EH (cell line): ENCODE measurements around the gene TSPAN16.
"Not testable (repeated sequence)": the region's sequence is repeated elsewhere in the genome, so short reads cannot be mapped to it uniquely, and the experiment has no call there.

ENCODE experiments used
- DNase-seq: peaks from one replicate; pipeline ENCODE4 v3.0.0-alpha.2; 2015; ENCODE audit warnings: low read depth

The TSPAN16 gene

GRCh38 chr19:11345122-11345803 is 49.3 kb downstream of the TSPAN16 start:
- no peak for DNase-seq

GRCh38 chr19:11346104-11346940 is 50.4 kb downstream of the TSPAN16 start, which contains the start of the genes CCDC159 and TMEM205:
Gene CCDC159, plus strand, starts transcription at chr19:11346519. Its CDS starts 88 bp downstream, at chr19:11346607.
Gene TMEM205, minus strand, starts transcription at chr19:11346268. Its CDS starts 649 bp downstream, at chr19:11345619.
- DNase-seq: peak; percentile 99

- DNase-seq: no peak
These were observed 51.6 kb downstream of the TSPAN16 start for GRCh38 chr19:11347546-11348039.

- DNase-seq: no peak
These were observed 53.2 kb downstream of the TSPAN16 start for GRCh38 chr19:11349171-11349570.

GRCh38 chr19:11354102-11354501 is 58.1 kb downstream of the TSPAN16 start:
- DNase-seq: not testable (repeated sequence)

GRCh38 chr19:11355160-11356073 is 59.5 kb downstream of the TSPAN16 start, which contains the start of gene PLPPR2:
Gene PLPPR2, plus strand, starts transcription at chr19:11355432. Its CDS starts 2,242 bp downstream, at chr19:11357674.
- DNase-seq: peak; percentile 92

- no peak for DNase-seq
These were observed 60.1 kb downstream of the TSPAN16 start for GRCh38 chr19:11356074-11356397.

- DNase-seq: no peak
These were observed 61.0 kb downstream of the TSPAN16 start for GRCh38 chr19:11356676-11357550.

- no peak for DNase-seq
These were observed 63.5 kb downstream of the TSPAN16 start for GRCh38 chr19:11359421-11359820.

GRCh38 chr19:11361037-11361770 is 65.2 kb downstream of the TSPAN16 start:
- DNase-seq: no peak

GRCh38 chr19:11361771-11362731 is 66.1 kb downstream of the TSPAN16 start:
- no peak for DNase-seq

- DNase-seq: no peak
These were observed 67.9 kb downstream of the TSPAN16 start for GRCh38 chr19:11363881-11364280.

GRCh38 chr19:11364296-11364904 is 68.4 kb downstream of the TSPAN16 start:
- DNase-seq: no peak

- DNase-seq: no peak
These were observed 69.0 kb downstream of the TSPAN16 start for GRCh38 chr19:11364935-11365334.
